Loucy (cell line): ENCODE measurements around the gene MAS1L.

ENCODE experiments used
- EZH2phosphoT487 ChIP-seq: fragments of 200-600 bp; IDR thresholded peaks from 2 replicates; pipeline ENCODE4 v1.6.1; 2018; ENCODE audit warnings: antibody characterized with exemption, mild to moderate bottlenecking, moderate library complexity, borderline replicate concordance
- TF ChIP-seq, protein P1 (sequence below): fragments of 200-600 bp; sonication (generic); conservative IDR thresholded peaks from 2 replicates; pipeline ENCODE4 v1.5.1; 2014; ENCODE audit warnings: mild to moderate bottlenecking, antibody characterized with exemption, low read length

DNA sequence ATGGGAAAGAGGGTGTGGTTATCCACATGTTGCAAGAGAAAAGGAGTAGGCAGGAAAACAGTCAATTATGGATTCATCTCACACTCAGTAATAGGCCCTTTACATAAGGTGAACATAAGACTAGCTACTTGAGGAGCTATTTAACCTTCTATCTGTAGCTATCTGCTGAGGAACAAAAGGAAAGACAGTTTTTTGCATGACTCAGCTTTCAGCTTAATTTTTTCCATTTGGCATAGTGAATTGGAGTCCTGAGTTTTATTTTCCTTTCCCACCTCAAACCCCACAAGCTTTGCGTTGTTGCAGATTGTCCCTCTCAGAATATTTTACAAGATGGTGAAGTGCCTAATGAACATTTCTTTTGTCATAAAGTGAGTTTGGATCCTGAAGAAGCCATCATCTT lies 39.4 kb upstream of the MAS1L start:
- TF ChIP-seq, protein P1, sequence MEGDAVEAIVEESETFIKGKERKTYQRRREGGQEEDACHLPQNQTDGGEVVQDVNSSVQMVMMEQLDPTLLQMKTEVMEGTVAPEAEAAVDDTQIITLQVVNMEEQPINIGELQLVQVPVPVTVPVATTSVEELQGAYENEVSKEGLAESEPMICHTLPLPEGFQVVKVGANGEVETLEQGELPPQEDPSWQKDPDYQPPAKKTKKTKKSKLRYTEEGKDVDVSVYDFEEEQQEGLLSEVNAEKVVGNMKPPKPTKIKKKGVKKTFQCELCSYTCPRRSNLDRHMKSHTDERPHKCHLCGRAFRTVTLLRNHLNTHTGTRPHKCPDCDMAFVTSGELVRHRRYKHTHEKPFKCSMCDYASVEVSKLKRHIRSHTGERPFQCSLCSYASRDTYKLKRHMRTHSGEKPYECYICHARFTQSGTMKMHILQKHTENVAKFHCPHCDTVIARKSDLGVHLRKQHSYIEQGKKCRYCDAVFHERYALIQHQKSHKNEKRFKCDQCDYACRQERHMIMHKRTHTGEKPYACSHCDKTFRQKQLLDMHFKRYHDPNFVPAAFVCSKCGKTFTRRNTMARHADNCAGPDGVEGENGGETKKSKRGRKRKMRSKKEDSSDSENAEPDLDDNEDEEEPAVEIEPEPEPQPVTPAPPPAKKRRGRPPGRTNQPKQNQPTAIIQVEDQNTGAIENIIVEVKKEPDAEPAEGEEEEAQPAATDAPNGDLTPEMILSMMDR: no peak
- no peak for TF ChIP-seq EZH2phosphoT487
